ENCODE results near the gene MINPP1. TPM values are rescaled to one million over a fixed set of nuclear protein-coding genes. Genes with fewer than 3 reads are reported as not detected.

The MINPP1 gene
- total RNA-seq, 4 donors from 2014 or later: 11.1 to 28.4 (median 21.2) TPM

GRCh38 chr10:87519582-87519981 is 14.9 kb downstream of the MINPP1 start:
- Histone ChIP-seq H3K4me1 (no peaks in the 10 kb centered on the region), H3K36me3 (peaks cover 0 to 26% (median 8%) of the 10 kb centered on the region in 4 donors), H3K4me3 (no peak overlapping the region), H3K9me3 (no peaks in the 10 kb centered on the region), H3K27me3 (no peaks in the 10 kb centered on the region), H3K27ac (no peak overlapping the region)
- intact Hi-C loops (cut with DNase I; ENCODE audit: low total_unique reads) (no loop called here), in situ Hi-C loops (cut with MboI; ENCODE audit: low pct_ligation_motif_present in 1 of 4, low pct_unique_long_range_greater_than_20kb in 1 of 4, low sequenced_read_pairs in 3 of 4) (no loop called here)
- DNase-seq: no peak
- WGBS, 2 donors (ENCODE audit: low coverage in 1 of 2): 70 to 84% methylated on average over 1 to 2 of the region's 2 CpGs
- TF ChIP-seq POLR2A (IDR thresholded peaks at IDR 0.05): no peak
- TF ChIP-seq EP300 (IDR thresholded peaks at IDR 0.05; ENCODE audit: low read depth): no peak
- no peak for TF ChIP-seq CTCF (IDR thresholded peaks at IDR 0.05)
- TF ChIP-seq POLR2AphosphoS5 (IDR thresholded peaks at IDR 0.05): no peak

GRCh38 chr10:87523731-87524130 is 19.0 kb downstream of the MINPP1 start:
- no peaks in the 10 kb centered on the region for H3K27me3 ChIP-seq
- DNase-seq: no peak
- in situ Hi-C loops (cut with MboI; ENCODE audit: low pct_ligation_motif_present in 1 of 4, low pct_unique_long_range_greater_than_20kb in 1 of 4, low sequenced_read_pairs in 3 of 4): no loop called here
- TF ChIP-seq POLR2A (IDR thresholded peaks at IDR 0.05) (no peak), POLR2AphosphoS5 (IDR thresholded peaks at IDR 0.05) (no peak), CTCF (IDR thresholded peaks at IDR 0.05) (no peak), EP300 (IDR thresholded peaks at IDR 0.05; ENCODE audit: low read depth) (no peak)
- H3K9me3 ChIP-seq: no peaks in the 10 kb centered on the region
- no peak overlapping the region for H3K4me3 ChIP-seq
- no peak overlapping the region for H3K27ac ChIP-seq
- no peaks in the 10 kb centered on the region for H3K4me1 ChIP-seq
- peaks cover 0 to 7% (median 3%) of the 10 kb centered on the region in 4 donors for H3K36me3 ChIP-seq
- 75% methylated on average over 2 of the region's 2 CpGs; no CpG with 5 or more reads in 1 of the 2 donors for WGBS, 2 donors (ENCODE audit: low coverage in 1 of 2)
- intact Hi-C loops (cut with DNase I; ENCODE audit: low total_unique reads): no loop called here

GRCh38 chr10:87524296-87524695 is 19.6 kb downstream of the MINPP1 start:
- in situ Hi-C loops (cut with MboI; ENCODE audit: low pct_ligation_motif_present in 1 of 4, low pct_unique_long_range_greater_than_20kb in 1 of 4, low sequenced_read_pairs in 3 of 4): no loop called here
- H3K36me3 ChIP-seq: peaks cover 0 to 7% (median 2%) of the 10 kb centered on the region in 4 donors
- no peaks in the 10 kb centered on the region for H3K27me3 ChIP-seq
- H3K27ac ChIP-seq: no peak overlapping the region
- H3K4me1 ChIP-seq: no peaks in the 10 kb centered on the region
- H3K4me3 ChIP-seq: no peak overlapping the region
- intact Hi-C loops (cut with DNase I; ENCODE audit: low total_unique reads): no loop called here
- DNase-seq: no peak
- no peak for TF ChIP-seq POLR2AphosphoS5 (IDR thresholded peaks at IDR 0.05)
- TF ChIP-seq POLR2A (IDR thresholded peaks at IDR 0.05): no peak
- TF ChIP-seq CTCF (IDR thresholded peaks at IDR 0.05): no peak
- no peak for TF ChIP-seq EP300 (IDR thresholded peaks at IDR 0.05; ENCODE audit: low read depth)
- no peaks in the 10 kb centered on the region for H3K9me3 ChIP-seq

DNA sequence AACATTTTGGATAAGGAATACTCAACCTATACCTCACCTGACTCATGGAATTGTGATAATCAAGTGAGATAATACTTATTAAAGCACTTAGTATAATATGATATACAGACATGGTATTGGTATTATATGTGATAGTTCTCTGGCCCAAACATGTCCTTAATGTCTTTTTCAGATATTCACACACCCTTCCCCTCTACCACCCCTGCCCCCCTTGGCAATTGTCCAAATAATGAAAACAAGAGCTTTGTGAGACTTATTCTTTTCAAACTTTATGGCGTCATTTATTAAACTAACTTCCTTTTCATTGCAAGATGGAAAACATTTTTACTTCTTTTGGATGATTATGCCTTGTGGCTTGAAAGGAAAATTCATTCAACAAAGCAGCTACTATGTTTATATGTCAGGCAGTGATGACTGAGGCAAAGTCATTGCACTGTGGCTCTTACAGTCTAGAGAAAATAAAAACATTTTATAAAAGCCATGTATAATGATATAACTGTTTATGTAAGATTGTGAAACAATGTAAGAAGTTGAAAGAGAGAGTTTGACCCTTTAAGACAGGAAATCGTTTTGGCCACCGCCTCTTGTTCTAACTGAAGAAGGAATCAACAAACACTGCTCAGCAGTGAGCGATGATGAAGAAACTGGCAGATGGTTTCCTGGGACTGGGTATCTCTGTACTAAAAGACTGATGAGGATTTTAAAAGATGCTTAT is 27.4 kb downstream of the MINPP1 start:
- intact Hi-C loops (cut with DNase I; ENCODE audit: low total_unique reads): no loop called here
- TF ChIP-seq CTCF (IDR thresholded peaks at IDR 0.05): no peak
- no peak for TF ChIP-seq POLR2A (IDR thresholded peaks at IDR 0.05)
- TF ChIP-seq POLR2AphosphoS5 (IDR thresholded peaks at IDR 0.05): no peak
- no peak for TF ChIP-seq EP300 (IDR thresholded peaks at IDR 0.05; ENCODE audit: low read depth)
- Histone ChIP-seq H3K36me3 (peaks cover 0 to 12% (median 6%) of the 10 kb centered on the region in 4 donors), H3K27me3 (no peaks in the 10 kb centered on the region), H3K4me1 (peaks cover 0 to 23% (median 0%) of the 10 kb centered on the region in 4 donors), H3K9me3 (no peaks in the 10 kb centered on the region), H3K4me3 (no peak overlapping the region), H3K27ac (peak overlapping the region; percentile 40 to 61 (median 52))
- in situ Hi-C loops (cut with MboI; ENCODE audit: low pct_ligation_motif_present in 1 of 4, low pct_unique_long_range_greater_than_20kb in 1 of 4, low sequenced_read_pairs in 3 of 4): loop anchor here (25.0 kb wide), 1 partner anchor 205 kb away; no protein-coding TSS in a partner anchor
- no peak for DNase-seq
- WGBS, 2 donors (ENCODE audit: low coverage in 1 of 2): 45 to 59% methylated on average over 4 of the region's 4 CpGs

Data from transverse colon (tissue), 4 donors.